Nephron progenitor cell (in vitro differentiated cells): Measurements from ENCODE around the gene SLC17A4.
"Not testable (repeated sequence)": the region's sequence is repeated elsewhere in the genome, so short reads cannot be mapped to it uniquely, and the experiment has no call there.

Source experiments
- DNase-seq: peaks from one replicate; pipeline ENCODE4 v3.0.0; 2021
- H3K27ac Mint-ChIP-seq: 2 replicates; pipeline ENCODE4 v1.8.0; 2021; ENCODE audit warnings: mild to moderate bottlenecking, moderate library complexity, mixed read lengths
- H3K27me3 Mint-ChIP-seq: 2 replicates; pipeline ENCODE4 v1.8.0; 2021; ENCODE audit warnings: mild to moderate bottlenecking, low read depth, mixed read lengths; ENCODE audit not compliant: poor library complexity
- H3K36me3 Mint-ChIP-seq: 2 replicates; pipeline ENCODE4 v1.8.0; 2021; ENCODE audit warnings: low read depth, mixed read lengths
- H3K4me1 Mint-ChIP-seq: 2 replicates; pipeline ENCODE4 v1.8.0; 2021; ENCODE audit warnings: mixed read lengths
- H3K4me3 Mint-ChIP-seq: 2 replicates; pipeline ENCODE4 v1.8.0; 2021; ENCODE audit warnings: mild to moderate bottlenecking, moderate library complexity, mixed read lengths
- H3K9me3 Mint-ChIP-seq: 2 replicates; pipeline ENCODE4 v1.8.0; 2021; ENCODE audit warnings: mild to moderate bottlenecking, moderate library complexity, mixed read lengths
- TF ChIP-seq, protein P1 (sequence below): fragments of 200-600 bp; sonication (generic); IDR thresholded peaks from 2 replicates; pipeline ENCODE4 v1.5.0; 2021; ENCODE audit warnings: antibody characterized with exemption

Gene SLC17A4

DNA sequence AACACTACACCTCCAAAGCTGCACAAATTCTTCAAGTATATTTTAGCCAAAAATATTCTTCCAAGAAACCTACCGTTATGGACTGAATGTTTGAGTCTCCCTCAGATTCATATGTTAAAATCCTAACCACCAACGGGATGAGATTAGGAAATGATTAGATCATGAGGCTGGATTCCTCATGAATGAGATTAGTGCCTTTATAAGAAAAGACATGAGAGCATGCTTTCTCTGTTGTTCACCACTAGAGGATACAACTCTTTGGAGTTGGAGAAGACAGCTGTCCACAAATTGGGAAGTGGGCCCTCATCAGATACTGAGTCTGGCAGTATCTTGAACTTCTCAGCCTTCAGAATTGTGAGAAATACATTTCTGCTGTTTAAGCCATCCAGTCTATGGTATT, 7.1 kb upstream of the SLC17A4 start:
- Mint-ChIP-seq H3K9me3 (no peaks in the 10 kb centered on the region), H3K4me1 (no peaks in the 10 kb centered on the region), H3K4me3 (no peak overlapping the region), H3K27ac (no peak overlapping the region), H3K36me3 (no peaks in the 10 kb centered on the region), H3K27me3 (no peaks in the 10 kb centered on the region)
- TF ChIP-seq, protein P1, sequence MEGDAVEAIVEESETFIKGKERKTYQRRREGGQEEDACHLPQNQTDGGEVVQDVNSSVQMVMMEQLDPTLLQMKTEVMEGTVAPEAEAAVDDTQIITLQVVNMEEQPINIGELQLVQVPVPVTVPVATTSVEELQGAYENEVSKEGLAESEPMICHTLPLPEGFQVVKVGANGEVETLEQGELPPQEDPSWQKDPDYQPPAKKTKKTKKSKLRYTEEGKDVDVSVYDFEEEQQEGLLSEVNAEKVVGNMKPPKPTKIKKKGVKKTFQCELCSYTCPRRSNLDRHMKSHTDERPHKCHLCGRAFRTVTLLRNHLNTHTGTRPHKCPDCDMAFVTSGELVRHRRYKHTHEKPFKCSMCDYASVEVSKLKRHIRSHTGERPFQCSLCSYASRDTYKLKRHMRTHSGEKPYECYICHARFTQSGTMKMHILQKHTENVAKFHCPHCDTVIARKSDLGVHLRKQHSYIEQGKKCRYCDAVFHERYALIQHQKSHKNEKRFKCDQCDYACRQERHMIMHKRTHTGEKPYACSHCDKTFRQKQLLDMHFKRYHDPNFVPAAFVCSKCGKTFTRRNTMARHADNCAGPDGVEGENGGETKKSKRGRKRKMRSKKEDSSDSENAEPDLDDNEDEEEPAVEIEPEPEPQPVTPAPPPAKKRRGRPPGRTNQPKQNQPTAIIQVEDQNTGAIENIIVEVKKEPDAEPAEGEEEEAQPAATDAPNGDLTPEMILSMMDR: no peak
- DNase-seq: no peak

DNA sequence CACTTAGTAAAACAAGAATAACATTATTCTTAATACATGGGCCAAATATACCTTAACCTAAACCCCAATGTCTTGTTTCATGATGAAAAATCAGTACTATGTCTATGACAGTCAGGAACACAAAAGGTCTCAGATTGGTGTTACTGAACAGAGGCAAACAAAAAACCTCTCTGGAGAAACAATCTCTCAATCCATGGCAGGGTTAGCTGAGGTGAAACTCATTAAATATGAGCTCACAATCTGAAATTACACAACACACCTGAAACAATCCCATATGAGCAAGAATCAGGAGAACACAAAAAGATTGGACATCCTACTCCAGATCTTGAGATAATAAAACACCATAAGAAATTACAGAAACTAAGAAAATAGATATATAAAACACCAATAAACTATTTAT, 6.5 kb upstream of the SLC17A4 start:
- Mint-ChIP-seq H3K9me3 (no peaks in the 10 kb centered on the region), H3K4me3 (no peak overlapping the region), H3K36me3 (no peaks in the 10 kb centered on the region), H3K27me3 (no peaks in the 10 kb centered on the region), H3K27ac (no peak overlapping the region), H3K4me1 (no peaks in the 10 kb centered on the region)
- no peak for DNase-seq
- TF ChIP-seq, protein P1: no peak

DNA sequence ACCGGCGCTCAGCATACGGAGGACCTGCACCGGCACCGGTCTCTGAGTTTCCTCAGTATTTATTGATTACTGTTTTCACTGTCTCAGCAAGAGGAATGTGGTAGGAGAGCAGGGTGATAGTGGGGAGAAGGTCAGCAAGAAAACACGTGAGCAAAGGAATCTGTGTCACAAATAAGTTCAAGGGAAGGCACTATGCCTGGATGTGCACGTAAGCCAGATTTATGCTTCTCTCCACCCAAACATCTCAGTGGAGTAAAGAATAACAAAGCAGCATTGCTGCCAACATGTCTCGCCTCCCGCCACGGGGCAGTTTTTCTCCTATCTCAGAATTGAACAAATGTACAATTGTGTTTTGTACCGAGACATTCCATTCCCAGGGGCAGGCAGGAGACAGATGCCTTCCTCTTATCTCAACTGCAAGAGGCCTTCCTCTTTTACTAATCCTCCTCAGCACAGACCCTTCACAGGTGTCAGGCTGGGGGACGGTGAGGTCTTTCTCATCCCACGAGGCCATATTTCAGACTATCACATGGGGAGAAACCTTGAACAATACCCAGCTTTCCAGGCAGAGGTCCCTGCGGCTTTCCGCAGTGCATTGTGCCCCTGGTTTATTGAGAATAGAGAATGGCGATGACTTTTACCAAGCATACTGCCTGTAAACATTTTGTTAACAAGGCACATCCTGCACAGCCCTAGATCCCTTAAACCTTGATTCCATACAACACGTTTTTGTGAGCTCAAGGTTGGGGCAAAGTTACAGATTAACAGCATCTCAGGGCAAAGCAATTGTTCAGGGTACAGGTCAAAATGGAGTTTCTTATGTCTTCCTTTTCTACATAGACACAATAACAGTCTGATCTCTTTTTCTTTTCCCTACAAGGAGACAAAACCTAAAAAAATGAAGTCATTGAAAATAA, 5.7 kb upstream of the SLC17A4 start:
- H3K27me3 Mint-ChIP-seq, H3K4me3 Mint-ChIP-seq, H3K27ac Mint-ChIP-seq, H3K4me1 Mint-ChIP-seq, DNase-seq, H3K36me3 Mint-ChIP-seq, H3K9me3 Mint-ChIP-seq: not testable (repeated sequence)

DNA sequence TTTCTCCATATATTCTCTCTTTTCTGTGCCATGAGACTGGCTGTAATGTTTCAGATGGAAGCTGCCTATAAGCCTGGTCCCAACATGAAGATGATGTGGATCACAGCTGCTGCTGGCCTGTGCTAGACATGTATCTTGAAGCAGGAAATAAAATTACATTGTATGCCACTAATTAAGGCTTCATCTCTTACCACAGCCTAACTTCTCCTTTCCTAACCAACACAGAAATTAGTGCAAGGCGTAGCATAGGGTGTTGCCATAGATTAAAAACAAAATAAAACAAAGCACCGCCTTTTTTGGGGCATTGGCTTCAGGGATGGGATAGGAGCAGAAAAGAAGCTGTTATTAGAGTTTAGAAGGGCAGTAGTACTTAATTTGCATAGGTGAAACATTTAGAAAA, 4.7 kb upstream of the SLC17A4 start:
- Mint-ChIP-seq H3K9me3 (no peaks in the 10 kb centered on the region), H3K36me3 (no peaks in the 10 kb centered on the region), H3K4me1 (no peaks in the 10 kb centered on the region), H3K4me3 (no peak overlapping the region), H3K27ac (no peak overlapping the region), H3K27me3 (peaks cover 2% of the 10 kb centered on the region)
- TF ChIP-seq, protein P1: no peak
- DNase-seq: no peak

DNA sequence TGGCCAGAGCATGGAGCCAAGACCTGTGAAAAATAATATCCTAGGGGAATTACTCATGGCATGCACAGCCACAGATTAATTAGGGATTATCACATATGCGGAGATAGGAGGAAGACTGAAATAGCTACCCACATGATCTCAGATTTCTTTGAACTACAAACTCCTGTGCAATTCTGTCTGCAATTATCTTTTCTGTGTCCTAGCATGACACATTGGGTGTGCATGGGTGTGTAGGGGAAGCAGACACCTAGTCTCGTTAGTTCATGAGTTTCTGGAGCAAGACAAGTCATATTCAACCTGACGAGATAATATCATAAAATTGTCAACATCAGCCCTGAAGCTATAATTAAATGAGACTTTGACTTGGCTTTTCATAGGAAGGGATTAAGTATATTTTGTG, 3.6 kb upstream of the SLC17A4 start:
- Mint-ChIP-seq H3K27me3 (peaks cover 12% of the 10 kb centered on the region), H3K9me3 (no peaks in the 10 kb centered on the region), H3K27ac (no peak overlapping the region), H3K36me3 (no peaks in the 10 kb centered on the region), H3K4me1 (no peaks in the 10 kb centered on the region), H3K4me3 (no peak overlapping the region)
- TF ChIP-seq, protein P1: no peak
- no peak for DNase-seq

DNA sequence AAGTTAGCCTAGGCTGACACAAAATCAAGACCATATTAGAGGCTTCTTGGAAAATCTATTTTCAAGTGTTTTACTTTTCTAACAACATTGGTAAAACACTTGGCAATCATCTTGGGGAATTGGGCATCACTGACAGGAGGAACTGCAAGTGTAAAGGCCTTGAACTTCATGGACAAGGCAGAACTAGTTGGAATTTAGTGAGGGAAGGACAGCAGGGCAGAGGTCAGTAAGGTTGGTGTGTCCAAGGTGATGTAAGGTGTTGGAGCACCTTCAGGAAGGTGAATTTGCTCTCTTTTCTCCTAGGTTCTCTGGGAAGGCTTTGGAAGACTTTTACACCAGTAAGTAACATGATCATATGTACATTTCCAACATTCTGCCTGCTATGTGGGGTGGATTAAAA, 1.5 kb upstream of the SLC17A4 start:
- Mint-ChIP-seq H3K27ac (no peak overlapping the region), H3K27me3 (peaks cover 13% of the 10 kb centered on the region), H3K4me1 (no peaks in the 10 kb centered on the region)

More for the DNA sequence above, 1.5 kb upstream of the SLC17A4 start:
- no peaks in the 10 kb centered on the region for H3K36me3 Mint-ChIP-seq
- H3K9me3 Mint-ChIP-seq: no peaks in the 10 kb centered on the region
- DNase-seq: no peak
- TF ChIP-seq, protein P1: no peak
- H3K4me3 Mint-ChIP-seq: no peak overlapping the region
